ENCODE data around the gene LRGUK. TPM values are rescaled to one million over a fixed set of nuclear protein-coding genes. Genes with fewer than 3 reads are reported as not detected.
"Not testable (repeated sequence)": the region's sequence is repeated elsewhere in the genome, so short reads cannot be mapped to it uniquely, and the experiment has no call there.

The LRGUK gene
- total RNA-seq, 1 donor from 2014 or later = 2.2 TPM

GRCh38 chr7:134187893-134188292 is 60.8 kb downstream of the LRGUK start:
- no peak for DNase-seq (ENCODE audit: low spot score)

- DNase-seq (ENCODE audit: low spot score) = no peak
Observed at GRCh38 chr7:134188311-134188710, 61.2 kb downstream of the LRGUK start.

DNA sequence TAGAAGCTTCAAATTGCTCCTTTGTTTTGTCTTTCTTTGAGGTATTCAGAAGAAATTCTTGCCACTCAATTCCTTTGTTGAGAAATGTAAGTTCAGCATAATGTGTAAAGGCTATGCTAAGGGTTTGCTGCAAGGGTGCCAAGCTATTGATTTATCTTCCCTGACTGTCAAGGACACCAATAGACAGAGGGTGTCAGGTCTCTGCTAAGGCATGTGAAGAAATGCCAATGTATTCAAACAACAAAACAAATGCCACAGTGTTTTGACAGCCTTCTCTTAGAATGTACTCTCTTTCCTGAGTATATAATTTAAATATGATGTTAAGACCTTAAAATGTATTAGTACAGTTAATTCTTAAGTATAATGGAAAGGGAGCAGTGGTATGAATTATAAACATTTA is 62.4 kb downstream of the LRGUK start:
- no peak for DNase-seq (ENCODE audit: low spot score)

- DNase-seq (ENCODE audit: low spot score) = no peak
Observed at GRCh38 chr7:134191876-134192275, 64.7 kb downstream of the LRGUK start.

DNA sequence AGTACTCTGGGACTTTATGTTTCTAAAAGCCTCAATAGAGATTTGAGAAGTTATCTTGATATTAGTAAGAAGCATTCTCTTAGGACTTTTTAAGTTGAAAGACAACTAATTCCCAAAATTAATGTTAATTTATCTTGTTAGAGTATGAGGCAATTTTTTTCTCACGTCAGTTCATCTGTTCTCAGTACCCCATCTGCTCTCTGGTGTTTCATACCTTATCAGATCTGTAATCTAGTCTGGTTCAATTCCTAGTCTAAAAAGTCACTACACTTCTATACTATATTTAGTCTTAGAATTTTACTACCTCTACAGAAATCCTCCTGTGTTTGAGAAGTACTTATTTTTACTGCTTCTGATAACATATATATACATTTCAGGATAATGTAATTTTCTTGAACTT is 66.1 kb downstream of the LRGUK start:
- DNase-seq (ENCODE audit: low spot score) = no peak

DNA sequence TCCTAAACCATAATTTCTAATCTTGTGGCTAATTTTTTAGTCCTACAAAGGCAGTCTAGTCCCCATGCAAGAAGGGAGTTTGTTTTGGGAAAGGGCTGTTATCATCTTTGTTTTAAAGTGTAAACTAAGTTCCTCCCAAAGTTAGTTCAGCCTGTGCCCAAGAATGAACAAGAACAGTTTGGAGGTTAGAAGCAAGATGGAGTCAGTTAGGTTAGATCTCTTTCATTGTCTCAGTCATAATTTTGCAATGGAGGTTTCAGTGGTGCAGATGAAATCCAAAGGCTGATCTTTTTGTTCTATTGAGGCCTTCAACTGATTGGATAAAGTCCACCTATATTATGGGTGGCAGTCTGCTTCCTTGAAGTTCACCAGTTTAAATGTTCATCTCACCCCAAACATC is 68.1 kb downstream of the LRGUK start:
- no peak for DNase-seq (ENCODE audit: low spot score)

- DNase-seq (ENCODE audit: low spot score) = no peak
Observed at GRCh38 chr7:134196439-134196838, 69.3 kb downstream of the LRGUK start.

GRCh38 chr7:134197345-134197744 is 70.2 kb downstream of the LRGUK start:
- no peak for DNase-seq (ENCODE audit: low spot score)

- DNase-seq (ENCODE audit: low spot score) = no peak
Observed at GRCh38 chr7:134200970-134201369, 73.8 kb downstream of the LRGUK start.

GRCh38 chr7:134201569-134202261 is 74.6 kb downstream of the LRGUK start:
- no peak for DNase-seq (ENCODE audit: low spot score)

DNA sequence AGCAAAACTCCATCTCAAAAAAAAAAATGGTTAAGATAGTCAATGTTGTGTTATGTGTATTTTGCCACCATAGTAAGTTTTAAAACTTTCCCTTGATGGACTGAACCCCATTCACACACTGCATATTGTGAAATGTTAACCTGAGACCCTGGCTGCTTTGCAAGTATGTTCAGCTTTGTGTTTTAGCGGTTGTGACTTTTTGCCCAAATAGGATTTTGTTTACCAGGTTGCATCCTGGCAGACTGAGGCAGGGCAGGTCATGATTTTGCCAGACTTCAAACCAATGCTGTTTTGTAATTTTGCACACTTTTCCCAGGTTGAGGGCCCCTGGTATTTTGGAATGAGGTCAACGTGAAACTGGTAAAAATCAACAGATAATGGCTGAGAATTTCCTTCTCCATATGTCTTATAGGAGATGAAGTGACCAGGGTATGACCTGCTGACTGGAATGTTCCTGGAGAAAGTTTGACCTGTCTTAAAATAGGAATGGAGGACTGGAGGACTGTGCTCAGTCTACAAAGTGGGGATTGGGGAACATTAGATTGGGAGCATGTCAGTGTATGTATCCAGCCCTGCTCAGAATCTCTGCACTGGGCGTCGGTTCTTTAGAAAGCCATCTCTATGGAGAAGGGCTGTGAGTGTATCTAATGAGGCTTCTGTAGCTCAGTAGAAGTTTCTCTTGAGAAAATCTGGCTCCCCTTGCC is 76.2 kb downstream of the LRGUK start:
- no peak for DNase-seq (ENCODE audit: low spot score)

DNA sequence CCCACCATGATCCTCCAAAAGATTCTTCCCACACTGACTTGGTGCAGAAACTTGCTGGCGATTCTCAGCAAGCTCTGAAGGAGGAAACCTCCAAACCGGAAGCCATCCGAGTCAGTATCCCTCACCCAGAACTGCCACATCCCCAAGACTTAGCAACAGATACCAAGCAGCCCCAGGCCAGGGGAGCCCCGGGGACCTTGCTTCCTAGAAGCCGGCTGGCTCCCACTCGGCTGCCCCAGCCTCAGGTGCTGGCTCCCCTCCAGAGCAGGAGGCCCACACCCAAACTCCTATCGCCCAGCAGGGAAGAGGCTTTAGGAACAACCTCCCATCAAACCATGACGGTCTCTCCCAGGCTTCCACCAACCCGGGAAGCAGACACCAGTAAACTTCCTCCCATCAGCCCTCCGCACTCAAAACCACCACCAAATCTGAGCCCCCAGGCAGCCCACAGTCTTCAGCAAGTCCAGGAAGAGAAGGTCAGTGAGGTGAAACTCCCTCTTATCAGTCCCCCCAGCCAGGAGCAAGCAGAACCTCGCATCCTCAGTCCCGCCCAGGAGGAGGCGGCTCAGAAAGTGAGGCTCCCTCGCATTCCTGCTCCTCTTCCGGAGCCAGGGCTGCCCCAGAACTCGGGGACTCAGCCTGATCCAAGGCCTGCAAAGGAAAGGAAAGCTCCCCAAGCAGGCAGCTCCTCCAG is 82.3 kb downstream of the LRGUK start:
- DNase-seq (ENCODE audit: low spot score) = no peak

- DNase-seq (ENCODE audit: low spot score) = no peak
Observed at GRCh38 chr7:134210227-134210626, 83.1 kb downstream of the LRGUK start.

GRCh38 chr7:134210976-134211663 is 84.0 kb downstream of the LRGUK start:
- DNase-seq (ENCODE audit: low spot score) = no peak

GRCh38 chr7:134211817-134212216 is 84.7 kb downstream of the LRGUK start:
- no peak for DNase-seq (ENCODE audit: low spot score)

DNA sequence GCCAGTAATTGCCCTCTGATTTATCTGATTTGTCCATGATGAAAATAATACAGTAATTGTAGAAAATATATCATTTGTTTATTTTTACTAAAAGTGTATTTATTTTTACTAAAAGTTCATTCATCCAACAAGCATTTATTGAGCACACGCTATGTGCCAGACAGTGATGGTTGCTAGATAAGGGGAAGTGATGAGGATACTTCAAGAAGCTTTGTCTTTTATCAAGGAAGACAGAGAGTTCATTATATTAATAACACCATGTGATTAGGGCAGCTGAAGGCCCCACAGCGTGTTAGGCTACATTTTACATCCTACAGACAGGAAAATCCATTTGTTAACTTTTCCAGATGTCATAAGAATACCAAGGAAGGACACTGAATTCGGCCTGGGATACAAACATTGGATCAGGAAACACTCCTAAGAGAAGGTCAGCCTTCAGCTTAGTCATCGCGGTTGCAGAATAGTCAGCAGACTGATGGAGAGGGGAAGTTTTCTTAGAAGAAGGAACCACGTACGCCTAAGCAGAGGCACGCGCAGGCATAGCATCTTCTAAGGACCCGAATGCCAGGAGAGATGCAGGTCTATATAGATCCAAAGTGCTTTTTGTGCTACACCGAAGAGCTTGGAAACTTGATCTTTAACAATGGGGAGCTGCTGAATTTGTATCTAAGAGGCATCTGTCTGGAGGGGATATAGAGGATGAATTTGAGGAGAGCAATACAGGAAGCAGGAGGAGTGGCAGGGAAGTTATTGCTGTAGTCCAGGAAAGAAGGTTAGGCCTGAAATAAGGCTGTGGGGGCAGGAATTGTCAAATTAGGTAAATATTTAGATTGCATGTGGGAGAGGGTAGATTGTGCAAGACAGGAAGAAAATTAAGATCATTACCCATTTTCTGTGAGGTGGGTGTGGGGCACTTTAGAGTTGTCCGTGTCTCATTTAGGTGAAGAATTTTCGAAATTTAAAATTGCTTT is 85.7 kb downstream of the LRGUK start:
- no peak for DNase-seq (ENCODE audit: low spot score)

DNA sequence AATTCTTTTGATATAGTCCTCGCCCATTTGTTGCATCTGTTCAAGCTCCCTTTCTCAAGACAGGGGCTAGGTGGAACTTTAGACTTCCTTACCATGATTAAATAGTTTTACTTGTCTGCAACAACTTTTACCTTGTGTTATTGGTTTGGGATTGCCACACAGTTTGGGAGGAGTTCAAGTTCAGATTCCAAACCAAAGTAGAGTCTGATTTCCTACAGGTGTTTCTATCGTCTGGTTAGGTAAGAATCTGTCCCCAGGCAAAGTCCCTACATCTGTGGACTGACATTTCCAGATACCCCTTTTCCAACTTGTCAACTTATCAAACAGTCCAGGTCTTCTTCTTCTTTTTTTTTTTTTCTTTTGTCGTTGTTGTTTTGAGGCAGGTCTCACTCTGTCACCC is 93.1 kb downstream of the LRGUK start:
- no peak for DNase-seq (ENCODE audit: low spot score)

GRCh38 chr7:134231296-134231695 is 104.2 kb downstream of the LRGUK start:
- not testable (repeated sequence) for DNase-seq (ENCODE audit: low spot score)

GRCh38 chr7:134234216-134234615 is 107.1 kb downstream of the LRGUK start:
- no peak for DNase-seq (ENCODE audit: low spot score)

GRCh38 chr7:134245253-134245652 is 118.1 kb downstream of the LRGUK start:
- no peak for DNase-seq (ENCODE audit: low spot score)

DNA sequence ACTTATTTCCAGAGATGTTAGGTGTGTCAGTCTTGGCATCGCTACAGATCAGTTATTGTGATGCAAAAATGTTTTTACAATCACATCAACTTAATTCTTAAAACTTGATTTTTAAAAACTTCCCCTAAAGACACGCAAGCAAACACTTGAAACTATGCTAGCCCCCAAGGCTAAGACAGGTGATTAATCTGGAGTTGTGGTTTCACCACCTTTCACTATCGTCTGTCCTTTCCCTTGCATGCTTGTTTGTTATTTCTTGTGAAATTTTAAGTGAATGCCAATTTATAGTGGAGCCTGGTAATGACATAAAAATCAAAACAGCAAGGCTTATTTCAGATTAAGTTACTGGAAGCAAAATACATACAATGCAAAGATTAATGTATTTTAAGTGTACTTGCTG is 119.2 kb downstream of the LRGUK start:
- no peak for DNase-seq (ENCODE audit: low spot score)
